H1 (cell line): ENCODE results near the gene NFIA. TPM values are rescaled to one million over a fixed set of nuclear protein-coding genes. Genes with fewer than 3 reads are reported as not detected.

ENCODE experiments used
- CTCF ChIA-PET: fragments of 300-600 bp; sonication (Branson Sonifier 250); formaldehyde crosslinking; loops from one replicate; lab custom pipeline; 2021; ENCODE audit not compliant: partially characterized antibody; lab: Charles Lee
- POLR2A ChIA-PET: fragments of 300-600 bp; sonication (Branson Sonifier 250); formaldehyde crosslinking; loops from one replicate; lab custom pipeline; 2021; ENCODE audit warnings: inconsistent platforms; ENCODE audit not compliant: partially characterized antibody; lab: Charles Lee
- DNase-seq, 2 experiments: peaks; one replicate each; pipeline versions ENCODE4 v3.0.0 to v3.0.0-alpha.2; 2010 to 2022; ENCODE audit warnings: low spot score in 2 of 2, low read depth in 1 of 2, mixed read lengths in 1 of 2
- FAIRE-seq: peaks from 2 replicates; lab custom pipeline; 2011; peaks lifted over from hg19 to GRCh38; lab: Jason Lieb, UNC
- H2AFZ ChIP-seq: 2 replicates; pipeline ENCODE4 v1.8.1; 2012; ENCODE audit warnings: low read length, inconsistent platforms
- H2AK5ac ChIP-seq: 2 replicates; pipeline ENCODE4 v1.6.1; 2013; ENCODE audit warnings: low read depth, low read length
- H2BK120ac ChIP-seq: replicated peaks from 2 replicates; pipeline ENCODE3; 2013; ENCODE audit warnings: low read depth, low read length, inconsistent platforms
- H2BK12ac ChIP-seq: 2 replicates; pipeline ENCODE4 v1.6.1; 2013; ENCODE audit warnings: low read depth, low read length
- H2BK15ac ChIP-seq: 2 replicates; pipeline ENCODE4 v1.6.1; 2013; ENCODE audit warnings: low read length
- H2BK20ac ChIP-seq: 2 replicates; pipeline ENCODE4 v1.6.1; 2013; ENCODE audit warnings: low read length
- H2BK5ac ChIP-seq: 2 replicates; pipeline ENCODE4 v1.6.1; 2013; ENCODE audit warnings: low read depth, low read length
- H3K14ac ChIP-seq: 2 replicates; pipeline ENCODE4 v1.6.1; 2013; ENCODE audit warnings: inconsistent platforms; ENCODE audit not compliant: insufficient read length
- H3K18ac ChIP-seq: 2 replicates; pipeline ENCODE4 v1.6.1; 2013; ENCODE audit warnings: low read length; ENCODE audit errors: extremely low read depth
- H3K23ac ChIP-seq: 2 replicates; pipeline ENCODE4 v1.6.1; 2013; ENCODE audit warnings: inconsistent platforms; ENCODE audit not compliant: insufficient read length
- H3K23me2 ChIP-seq: 2 replicates; pipeline ENCODE4 v1.6.1; 2013; ENCODE audit warnings: low read depth, low read length
- H3K27ac ChIP-seq: 2 replicates; pipeline ENCODE4 v1.6.1; 2011; ENCODE audit warnings: low read depth, low read length, inconsistent platforms
- H3K27me3 ChIP-seq, 4 experiments: replicated peaks in 1 of 4; 1 replicate in 1 of 4; 2 replicates in 3 of 4; pipeline versions ENCODE4 v1.6.1 to v1.8.1; 2011 to 2013; ENCODE audit warnings: low read length in 3 of 4, mild to moderate bottlenecking in 3 of 4, inconsistent platforms in 2 of 4, mixed read lengths in 2 of 4, moderate library complexity in 1 of 4; ENCODE audit not compliant: control insufficient read depth in 3 of 4, insufficient read depth in 3 of 4; ENCODE audit errors: extremely low read depth in 1 of 4
- H3K36me3 ChIP-seq, 4 experiments: 2 replicates each; pipeline versions ENCODE4 v1.6.1 to v1.8.1; 2011 to 2013; ENCODE audit warnings: mild to moderate bottlenecking in 4 of 4, low read length in 3 of 4, moderate library complexity in 2 of 4, control low read depth in 1 of 4, inconsistent platforms in 1 of 4; ENCODE audit not compliant: insufficient read depth in 4 of 4, control insufficient read depth in 2 of 4
- H3K4ac ChIP-seq: replicated peaks from 2 replicates; pipeline ENCODE3; 2013; ENCODE audit warnings: low read length, low read depth, mixed read lengths, inconsistent platforms; ENCODE audit not compliant: insufficient read length
- H3K4me1 ChIP-seq, 4 experiments: replicated peaks in 1 of 4; 1 replicate in 1 of 4; 2 replicates in 3 of 4; pipeline versions ENCODE4 v1.6.1 to v1.8.1; 2011 to 2013; ENCODE audit warnings: low read length in 3 of 4, inconsistent platforms in 2 of 4, mixed read lengths in 1 of 4; ENCODE audit not compliant: insufficient read depth in 4 of 4, control insufficient read depth in 3 of 4
- H3K4me2 ChIP-seq, 2 experiments: 2 replicates each; pipeline versions ENCODE4 v1.6.1 to v1.8.1; 2011 to 2013; ENCODE audit warnings: low read depth in 2 of 2, low read length in 2 of 2, control low read depth in 1 of 2, inconsistent platforms in 1 of 2, mild to moderate bottlenecking in 1 of 2; ENCODE audit not compliant: insufficient read depth in 1 of 2
- H3K4me3 ChIP-seq, 4 experiments: fragments of 200-600, 300-600 bp in 1 of 4; sonication (generic), shearing (Covaris generic), sonication (Bioruptor Twin) in 1 of 4; 2 replicates each; pipeline versions ENCODE4 v1.5.1 to v1.8.1; 2011 to 2016; ENCODE audit warnings: low read length in 4 of 4, low read depth in 3 of 4, control low read depth in 2 of 4, inconsistent platforms in 2 of 4, mild to moderate bottlenecking in 2 of 4, mixed read lengths in 1 of 4, moderate library complexity in 1 of 4; ENCODE audit not compliant: insufficient read depth in 2 of 4; ENCODE audit errors: extremely low read depth in 1 of 4
- H3K56ac ChIP-seq: replicated peaks from 2 replicates; pipeline ENCODE3; 2013; ENCODE audit warnings: low read depth, mild to moderate bottlenecking, mixed read lengths, low read length, inconsistent platforms; ENCODE audit not compliant: insufficient read length
- H3K79me1 ChIP-seq: 2 replicates; pipeline ENCODE4 v1.6.1; 2013; ENCODE audit warnings: low read depth, low read length, control low read depth
- H3K79me2 ChIP-seq, 2 experiments: 2 replicates each; pipeline versions ENCODE4 v1.6.1 to v1.8.1; 2012 to 2013; ENCODE audit warnings: low read length in 2 of 2, mild to moderate bottlenecking in 2 of 2, inconsistent platforms in 1 of 2; ENCODE audit not compliant: insufficient read depth in 2 of 2, control insufficient read depth in 1 of 2
- H3K9ac ChIP-seq, 4 experiments: replicated peaks in 1 of 4; 1 replicate in 1 of 4; 2 replicates in 3 of 4; pipeline versions ENCODE4 v1.6.1 to v1.8.1; 2011 to 2013; ENCODE audit warnings: low read depth in 3 of 4, low read length in 3 of 4, control low read depth in 2 of 4, mild to moderate bottlenecking in 2 of 4, moderate library complexity in 2 of 4, inconsistent platforms in 1 of 4; ENCODE audit errors: extremely low read depth in 1 of 4
- H3K9me3 ChIP-seq, 2 experiments: 2 replicates each; pipeline versions ENCODE4 v1.6.1 to v1.8.1; 2012 to 2013; ENCODE audit warnings: mild to moderate bottlenecking in 2 of 2, moderate library complexity in 2 of 2, control low read depth in 1 of 2, inconsistent platforms in 1 of 2, low read depth in 1 of 2, low read length in 1 of 2, mixed read lengths in 1 of 2; ENCODE audit not compliant: insufficient read depth in 2 of 2
- H4K20me1 ChIP-seq, 2 experiments: replicated peaks in 1 of 2; 2 replicates each; pipeline versions ENCODE3 to v1.8.1; 2011 to 2013; ENCODE audit warnings: inconsistent platforms in 2 of 2, low read length in 2 of 2, mild to moderate bottlenecking in 1 of 2; ENCODE audit not compliant: insufficient read depth in 2 of 2, control insufficient read depth in 1 of 2
- H4K5ac ChIP-seq: 2 replicates; pipeline ENCODE4 v1.6.1; 2013; ENCODE audit warnings: low read length, low read depth, mixed read lengths, inconsistent platforms; ENCODE audit not compliant: insufficient read length
- H4K8ac ChIP-seq: 2 replicates; pipeline ENCODE4 v1.8.0; 2013; ENCODE audit warnings: mild to moderate bottlenecking, moderate library complexity, low read length, inconsistent platforms; ENCODE audit not compliant: insufficient read depth; ENCODE audit errors: extremely low read depth
- H4K91ac ChIP-seq: replicated peaks from 2 replicates; pipeline ENCODE3; 2013; ENCODE audit warnings: low read length, mixed read lengths, inconsistent platforms; ENCODE audit not compliant: insufficient read length
- CBX5 ChIP-seq: fragments of 300-800, 300-1000 bp; sonication (generic); IDR thresholded peaks from 2 replicates; pipeline ENCODE4 v1.7.1; 2016; ENCODE audit warnings: antibody characterized with exemption, low read length, low read depth
- CTBP2 ChIP-seq: IDR thresholded peaks from 2 replicates; pipeline ENCODE4 v1.7.0; 2011; ENCODE audit warnings: borderline replicate concordance, mild to moderate bottlenecking, moderate library complexity, mixed read lengths, low read length; ENCODE audit not compliant: insufficient read depth, insufficient read length
- GABPA ChIP-seq: IDR thresholded peaks from 2 replicates; pipeline ENCODE4 v1.6.1; 2011; ENCODE audit warnings: mild to moderate bottlenecking, low read length, moderate library complexity, borderline replicate concordance; ENCODE audit not compliant: insufficient read depth
- JUN ChIP-seq: IDR thresholded peaks from 2 replicates; pipeline ENCODE4 v1.6.1; 2011; ENCODE audit warnings: low read depth, mild to moderate bottlenecking, improper control_type of control experiment, low read length
- KDM5A ChIP-seq: fragments of 200-600 bp; IDR thresholded peaks from 2 replicates; pipeline ENCODE4 v1.7.1; 2012; ENCODE audit warnings: mild to moderate bottlenecking, low read length, inconsistent platforms, mixed read lengths
- RXRA ChIP-seq: IDR thresholded peaks from 2 replicates; pipeline ENCODE4 v1.6.1; 2011; ENCODE audit warnings: low read depth, mild to moderate bottlenecking, low read length, moderate library complexity; ENCODE audit not compliant: insufficient read depth
- SP1 ChIP-seq: IDR thresholded peaks from 2 replicates; pipeline ENCODE4 v1.6.1; 2011; ENCODE audit warnings: low read depth, low read length
- WGBS, 2 experiments: shearing (Covaris generic) in 1 of 2; methylation state at CpG; one replicate each; pipeline versions ENCODE4 v1.1.6 to v1.1.7; 2013 to 2015; ENCODE audit warnings: low lambda C conversion rate in 2 of 2, mixed read lengths in 2 of 2, inconsistent platforms in 1 of 2, low coverage in 1 of 2, missing lambda C conversion rate in 1 of 2; ENCODE audit not compliant: insufficient replicate concordance in 2 of 2, insufficient coverage in 1 of 2, insufficient read length in 1 of 2; ENCODE audit errors: extremely low coverage in 1 of 2, missing lambda C conversion rate in 1 of 2; 5-methylcytosine and 5-hydroxymethylcytosine counted together
- polyA plus RNA-seq, 7 experiments: library from polyadenylated mRNA; depleted of rRNA in 3 of 7; stranded (reverse) in 5 of 7; unstranded in 2 of 7; fragments of >200 nt in 5 of 7; fragments of 200-250 nt in 2 of 7; gene quantifications; 1 replicate in 5 of 7; 2 replicates in 1 of 7; 4 replicates in 1 of 7; pipeline versions ENCODE4 v1.2.1 to v1.2.3, GENCODE V29; 2011 to 2013; ENCODE audit warnings: missing spikeins in 2 of 7, mixed read lengths in 2 of 7
- total RNA-seq: library from RNA; stranded (reverse); fragmentation: NEBNext Ultra II Directional; extraction: Animal tissue kit (Norgen Biotek cat#: 25700); gene quantifications from 2 replicates; pipeline ENCODE4 v1.2.1, GENCODE V29; 2021
- TF ChIP-seq, protein P1 (sequence below): IDR thresholded peaks from 2 replicates; pipeline ENCODE4 v1.6.1; 2012; ENCODE audit warnings: inconsistent platforms
- TF ChIP-seq, protein P2 (sequence below): IDR thresholded peaks from 2 replicates; pipeline ENCODE4 v1.6.1; 2011; ENCODE audit warnings: low read depth, mild to moderate bottlenecking, low read length; ENCODE audit not compliant: insufficient read depth
- TF ChIP-seq, protein P3 (sequence below), 3 experiments: IDR thresholded peaks; 1 replicate in 2 of 3; 2 replicates in 1 of 3; pipeline versions ENCODE4 v1.5.1 to v1.6.1; 2011; ENCODE audit warnings: low read length in 3 of 3, mild to moderate bottlenecking in 3 of 3, inconsistent platforms in 2 of 3, low read depth in 1 of 3, moderate library complexity in 1 of 3; ENCODE audit not compliant: insufficient read depth in 1 of 3; ENCODE audit errors: control extremely low read depth in 1 of 3

The NFIA gene
- total and polyA plus RNA-seq, 2 of the 8 experiments (the other 6 are each of a cell fraction or from before 2014, with no cell fraction given): 1.8 to 2.3 TPM

DNA sequence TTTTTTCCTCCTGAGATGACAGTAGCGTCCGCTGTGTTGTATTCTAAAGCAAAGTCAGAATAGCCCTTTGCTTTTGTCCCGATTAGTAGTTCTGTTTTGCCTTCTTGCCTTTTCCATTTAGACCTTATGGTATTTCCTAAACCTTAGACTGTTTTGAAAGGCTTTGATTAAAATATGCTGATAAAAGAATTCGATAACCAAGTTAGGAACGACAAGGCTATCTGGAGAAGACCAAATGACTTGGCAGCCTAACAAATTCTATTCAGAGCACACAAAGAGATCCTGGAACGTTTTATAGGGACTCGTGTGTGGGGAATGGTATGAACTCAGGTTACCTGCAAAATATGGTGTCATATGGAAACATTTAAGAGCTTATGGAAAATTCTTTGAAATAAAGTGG lies 42.9 kb downstream of the NFIA start:
- Histone ChIP-seq H3K56ac (no peak overlapping the region), H3K23me2 (no peaks in the 10 kb centered on the region), H3K79me1 (no peaks in the 10 kb centered on the region), H3K14ac (no peak overlapping the region), H3K4ac (no peak overlapping the region), H3K9ac (no peak overlapping the region), H3K27me3 (no peaks in the 10 kb centered on the region), H3K9me3 (no peaks in the 10 kb centered on the region), H3K18ac (no peak overlapping the region), H3K36me3 (no peaks in the 10 kb centered on the region), H2AFZ (no peak overlapping the region), H4K91ac (no peak overlapping the region), H3K4me2 (no peak overlapping the region), H2BK120ac (no peak overlapping the region), H3K79me2 (no peaks in the 10 kb centered on the region), H4K5ac (no peak overlapping the region), H3K4me3 (no peak overlapping the region), H4K8ac (no peak overlapping the region), H3K27ac (no peak overlapping the region), H2BK15ac (no peak overlapping the region), H3K23ac (no peak overlapping the region), H2BK12ac (no peak overlapping the region), H3K4me1 (peaks cover 0 to 2% (median under 1%) of the 10 kb centered on the region in 4 experiments; a peak in 3 of 7 replicates), H2AK5ac (no peak overlapping the region), H2BK5ac (no peak overlapping the region), H2BK20ac (no peak overlapping the region), H4K20me1 (no peaks in the 10 kb centered on the region)
- ChIA-PET CTCF (interaction anchor here (0.6 kb wide), 1 partner anchor 40 kb away, joined by 3 read pairs; no protein-coding TSS in a partner anchor), POLR2A (no interaction called here)
- 82% methylated on average over 7 of the region's 7 CpGs; no CpG with 5 or more reads in 1 of the 2 experiments for WGBS, 2 experiments
- FAIRE-seq (no peak), DNase-seq (no peak)
- TF ChIP-seq KDM5A (no peak), GABPA (no peak), RXRA (no peak), SP1 (no peak), JUN (no peak), CTBP2 (no peak), CBX5 (no peak)
- TF ChIP-seq, protein P1, sequence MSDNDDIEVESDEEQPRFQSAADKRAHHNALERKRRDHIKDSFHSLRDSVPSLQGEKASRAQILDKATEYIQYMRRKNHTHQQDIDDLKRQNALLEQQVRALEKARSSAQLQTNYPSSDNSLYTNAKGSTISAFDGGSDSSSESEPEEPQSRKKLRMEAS: no peak
- TF ChIP-seq, protein P2, sequence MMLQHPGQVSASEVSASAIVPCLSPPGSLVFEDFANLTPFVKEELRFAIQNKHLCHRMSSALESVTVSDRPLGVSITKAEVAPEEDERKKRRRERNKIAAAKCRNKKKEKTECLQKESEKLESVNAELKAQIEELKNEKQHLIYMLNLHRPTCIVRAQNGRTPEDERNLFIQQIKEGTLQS: no peak
- TF ChIP-seq, protein P3, sequence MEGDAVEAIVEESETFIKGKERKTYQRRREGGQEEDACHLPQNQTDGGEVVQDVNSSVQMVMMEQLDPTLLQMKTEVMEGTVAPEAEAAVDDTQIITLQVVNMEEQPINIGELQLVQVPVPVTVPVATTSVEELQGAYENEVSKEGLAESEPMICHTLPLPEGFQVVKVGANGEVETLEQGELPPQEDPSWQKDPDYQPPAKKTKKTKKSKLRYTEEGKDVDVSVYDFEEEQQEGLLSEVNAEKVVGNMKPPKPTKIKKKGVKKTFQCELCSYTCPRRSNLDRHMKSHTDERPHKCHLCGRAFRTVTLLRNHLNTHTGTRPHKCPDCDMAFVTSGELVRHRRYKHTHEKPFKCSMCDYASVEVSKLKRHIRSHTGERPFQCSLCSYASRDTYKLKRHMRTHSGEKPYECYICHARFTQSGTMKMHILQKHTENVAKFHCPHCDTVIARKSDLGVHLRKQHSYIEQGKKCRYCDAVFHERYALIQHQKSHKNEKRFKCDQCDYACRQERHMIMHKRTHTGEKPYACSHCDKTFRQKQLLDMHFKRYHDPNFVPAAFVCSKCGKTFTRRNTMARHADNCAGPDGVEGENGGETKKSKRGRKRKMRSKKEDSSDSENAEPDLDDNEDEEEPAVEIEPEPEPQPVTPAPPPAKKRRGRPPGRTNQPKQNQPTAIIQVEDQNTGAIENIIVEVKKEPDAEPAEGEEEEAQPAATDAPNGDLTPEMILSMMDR (IDR thresholded peaks at IDR 0.05; ENCODE audit: control extremely low read depth in 1 of 3, insufficient read depth in 1 of 3, low read depth in 1 of 3, low read length in 3 of 3): no peak
